Left kidney (tissue), 8 donors: ENCODE data around the gene KSR1. TPM values are rescaled to one million over a fixed set of nuclear protein-coding genes. Genes with fewer than 3 reads are reported as not detected.
A peak's percentile ranks its signal among the peaks of the same experiment; 100 is the strongest.
"Not testable (repeated sequence)": the region's sequence is repeated elsewhere in the genome, so short reads cannot be mapped to it uniquely, and the experiment has no call there.

Source experiments
- DNase-seq: peaks from one replicate; pipeline ENCODE4 v3.0.0-alpha.2; 2013
- long read RNA-seq, 8 donors: transcript quantifications; one replicate each; lab custom pipeline, GENCODE V29; 2026
- polyA plus RNA-seq: library from polyadenylated mRNA; unstranded; fragments of 120-200 nt; gene quantifications from one replicate; pipeline ENCODE4 v1.2.1, GENCODE V29; 2013; ENCODE audit not compliant: insufficient read length

The KSR1 gene
- polyA plus RNA-seq = 73.5 TPM
- long read RNA-seq, donor 1, partial matches to known transcripts = 8 of 10 reads
- long read RNA-seq, donor 1, other reads (novel, unspliced or antisense) = 0 of 10 reads
- long read RNA-seq, donor 2, partial matches to known transcripts = 0 of 1 reads
- long read RNA-seq, donor 2, other reads (novel, unspliced or antisense) = 0 of 1 reads
- long read RNA-seq, donor 3, partial matches to known transcripts = 0 of 1 reads
- long read RNA-seq, donor 3, other reads (novel, unspliced or antisense) = 0 of 1 reads
- long read RNA-seq, donor 4 = 0 reads
- long read RNA-seq, donor 5, partial matches to known transcripts = 0 of 2 reads
- long read RNA-seq, donor 5, other reads (novel, unspliced or antisense) = 0 of 2 reads
- long read RNA-seq, donor 6 = 0 reads
- long read RNA-seq, donor 7, partial matches to known transcripts = 21 of 23 reads
- long read RNA-seq, donor 7, other reads (novel, unspliced or antisense) = 0 of 23 reads
- long read RNA-seq, donor 8, partial matches to known transcripts = 0 of 1 reads
- long read RNA-seq, donor 8, other reads (novel, unspliced or antisense) = 0 of 1 reads

DNA sequence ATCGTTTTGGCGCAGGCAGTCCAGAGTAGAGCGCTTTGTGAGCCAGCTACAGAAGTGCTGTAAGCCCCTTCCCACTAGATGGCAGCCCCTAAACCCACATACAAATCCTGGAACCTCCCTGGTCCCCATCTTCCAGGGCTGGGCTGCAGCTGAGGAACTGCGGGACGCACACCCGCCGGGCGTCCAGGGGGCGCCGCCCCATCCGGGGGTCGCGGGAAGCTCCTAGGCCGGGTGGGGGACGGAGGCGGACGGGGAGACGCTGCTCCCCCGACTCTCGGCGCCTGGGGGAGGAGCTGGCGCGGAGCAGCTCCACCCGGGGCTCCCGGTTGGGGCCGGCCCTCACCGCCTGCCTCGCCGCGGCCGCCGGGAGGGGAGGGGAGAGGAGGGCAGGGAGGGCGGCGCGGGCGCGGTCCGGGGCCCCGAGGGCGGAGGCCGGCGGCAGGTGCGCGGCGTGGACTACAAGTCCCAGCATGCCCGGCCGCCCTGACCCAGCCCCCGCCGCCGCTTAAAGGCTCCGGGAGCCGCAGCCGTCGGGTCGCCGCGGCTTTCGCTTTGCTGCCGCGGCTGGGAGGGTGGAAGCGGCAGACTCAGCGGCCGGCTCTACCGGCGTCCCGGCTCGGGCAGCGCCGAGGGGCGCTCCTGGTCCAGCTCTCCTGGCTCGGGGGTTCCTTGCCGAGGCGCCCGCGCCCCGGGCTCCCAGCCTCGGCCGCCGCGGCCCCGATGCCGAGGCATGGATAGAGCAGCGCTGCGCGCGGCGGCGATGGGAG is at the start of gene KSR1:
Gene KSR1, plus strand, starts transcription at position 535 of the 767 bp plus-strand sequence. Its CDS starts 196 bp downstream, at position 731.
- peak; percentile 85 for DNase-seq

DNA sequence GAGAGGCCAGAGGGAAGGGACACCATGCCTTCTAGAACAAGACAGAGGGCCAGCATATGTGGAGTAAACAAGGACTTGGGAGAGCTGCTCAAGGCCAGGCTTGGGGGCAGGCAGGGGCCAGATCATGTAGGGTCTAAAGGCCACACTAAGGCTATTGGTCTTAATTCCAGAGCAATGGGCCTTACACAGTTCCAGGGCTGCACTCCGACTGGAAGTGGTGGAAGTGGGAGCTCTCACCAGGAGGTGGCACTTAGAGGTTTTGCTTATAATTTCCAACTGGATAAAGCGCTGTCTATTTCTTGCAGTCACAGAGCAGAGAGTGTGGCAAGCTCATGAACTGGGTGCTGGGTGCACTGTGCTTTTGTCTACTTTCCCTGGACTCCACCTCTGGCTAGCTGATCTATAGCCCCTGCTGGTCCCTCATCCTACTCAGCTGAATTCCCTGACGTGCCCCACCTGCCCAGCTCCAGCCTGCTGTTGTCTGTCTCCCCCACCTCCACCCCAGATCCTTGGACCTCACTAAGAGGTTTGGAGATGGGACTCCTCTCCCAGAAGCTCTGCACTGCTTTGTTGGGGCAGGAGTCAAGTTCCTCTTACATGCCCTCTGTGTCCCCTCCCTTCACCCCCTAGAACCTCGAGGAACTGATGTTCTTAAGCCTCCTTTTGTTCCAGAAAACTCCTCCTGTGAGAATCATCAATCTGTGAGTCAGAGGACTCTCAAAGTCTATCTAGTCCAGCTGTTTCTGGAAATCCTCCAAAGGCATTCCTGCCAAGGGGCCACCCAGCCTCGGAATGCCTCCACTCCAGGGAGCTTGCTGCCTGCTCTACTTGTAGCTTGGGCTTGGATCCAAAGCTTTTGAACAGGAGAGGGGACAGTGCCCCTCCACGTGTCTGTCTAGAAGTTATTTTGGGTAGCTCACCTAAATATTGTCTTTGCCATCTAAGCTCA is 48.1 kb upstream of the KSR1 start:
- DNase-seq = no peak

DNA sequence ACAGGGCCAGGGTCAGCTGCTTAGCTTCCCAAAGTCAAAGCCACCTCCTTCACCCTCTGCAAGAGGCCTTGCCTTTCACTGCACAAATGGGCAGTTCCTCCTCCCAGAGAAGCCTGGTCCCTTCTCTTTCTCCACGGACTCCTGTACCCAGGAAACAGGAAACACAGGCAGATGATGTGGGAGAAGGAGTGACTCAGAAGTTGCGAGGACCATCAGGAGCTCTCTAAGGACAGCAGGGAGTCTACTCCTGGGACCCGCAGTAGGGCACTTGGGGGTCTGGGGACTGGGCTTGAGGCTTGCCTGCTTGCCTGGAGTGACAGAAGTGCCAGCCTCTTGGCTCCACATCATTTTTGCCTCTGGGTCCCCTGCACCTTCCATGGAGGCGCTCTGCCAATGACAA is 47.4 kb upstream of the KSR1 start:
- DNase-seq = no peak

DNA sequence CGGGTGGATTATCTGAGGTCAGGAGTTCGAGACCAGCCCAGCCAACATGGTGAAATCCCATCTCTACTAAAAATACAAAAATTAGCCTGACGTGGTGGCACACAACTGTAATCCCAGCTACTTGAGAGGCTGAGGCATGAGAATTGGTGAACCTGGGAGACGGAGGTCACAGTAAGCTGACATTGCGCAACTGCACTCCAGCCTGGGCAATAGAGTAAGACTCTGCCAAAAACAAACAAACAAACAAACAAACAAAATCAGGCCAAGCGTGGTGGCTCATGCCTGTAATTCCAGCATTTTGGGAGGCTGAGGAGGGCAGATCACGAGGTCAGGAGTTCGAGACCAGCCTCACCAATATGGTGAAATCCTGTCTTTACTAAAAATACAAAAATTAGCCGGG is 44.1 kb upstream of the KSR1 start:
- not testable (repeated sequence) for DNase-seq

DNA sequence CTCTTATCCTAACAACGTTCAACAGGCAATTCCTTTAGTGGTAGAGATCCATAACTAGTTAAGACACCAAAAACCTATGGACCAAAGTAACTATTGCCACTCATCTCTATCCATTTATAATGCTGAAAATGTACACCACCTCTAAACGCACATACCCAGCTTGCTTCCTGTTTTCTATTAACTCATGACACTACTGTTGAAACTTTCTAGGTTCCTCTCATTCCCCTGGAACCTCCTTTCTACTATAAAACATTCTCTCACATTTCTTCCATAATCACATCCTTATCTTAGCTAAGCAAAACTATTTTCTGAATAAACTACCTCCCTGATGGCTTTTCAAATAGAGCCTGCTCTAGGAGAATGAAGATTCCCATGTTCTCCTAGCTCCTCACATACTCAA is 42.9 kb upstream of the KSR1 start:
- no peak for DNase-seq

DNA sequence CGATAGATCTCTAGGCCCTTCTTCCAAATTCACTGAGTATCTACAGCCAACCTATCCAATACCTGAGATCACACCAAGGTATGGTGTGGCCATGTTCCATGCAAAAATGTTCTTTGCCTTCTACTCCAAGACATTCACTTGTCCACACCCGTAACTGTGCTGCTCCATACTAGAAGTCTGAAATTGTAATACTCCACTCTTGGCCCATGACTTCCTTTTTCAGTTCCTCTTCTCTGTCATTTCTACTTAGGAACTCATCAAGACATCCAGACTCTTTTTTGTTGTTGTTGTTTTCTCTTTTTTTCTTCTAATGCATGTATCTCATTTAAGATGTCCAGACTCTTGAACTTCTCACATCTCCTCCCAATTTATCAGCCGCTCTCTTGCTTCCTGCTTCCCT is 42.5 kb upstream of the KSR1 start:
- no peak for DNase-seq

DNA sequence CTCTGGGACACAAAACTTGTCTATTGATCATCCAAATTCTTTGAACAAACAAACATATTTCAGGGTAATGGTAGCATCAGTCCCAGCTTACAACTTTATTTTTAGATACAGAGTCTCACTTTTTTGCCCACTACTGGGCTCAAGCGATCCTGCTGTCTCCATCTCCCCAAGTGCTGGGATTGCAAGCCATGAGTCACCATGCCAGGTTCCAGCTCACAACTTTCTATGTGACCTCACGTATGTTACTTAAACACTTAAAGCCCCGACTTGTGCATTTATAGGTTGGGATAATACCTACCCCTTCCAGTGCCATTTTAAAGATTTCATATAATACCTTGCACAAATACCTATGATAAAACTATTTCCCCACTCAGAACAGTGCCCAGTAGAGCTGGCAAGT is 42.0 kb upstream of the KSR1 start:
- no peak for DNase-seq

DNA sequence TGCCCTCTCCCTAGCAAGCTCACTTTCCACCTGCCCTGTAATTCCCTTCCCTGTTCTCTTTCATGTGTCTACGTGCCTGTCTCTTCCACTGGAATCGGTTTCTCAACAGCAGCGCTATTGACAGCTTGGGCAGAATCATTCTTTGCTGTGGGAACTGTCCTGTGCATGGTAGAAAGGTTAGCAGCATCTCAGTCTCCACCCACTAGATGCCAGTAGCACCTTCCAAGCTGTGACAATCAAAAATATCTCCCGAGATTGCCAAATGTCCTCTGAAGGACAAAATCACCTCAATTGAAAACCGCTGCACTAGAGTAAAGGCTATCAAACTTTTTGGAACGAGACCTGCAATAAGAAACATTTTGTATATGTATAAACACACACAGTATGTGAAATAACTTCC is 41.6 kb upstream of the KSR1 start:
- no peak for DNase-seq

DNA sequence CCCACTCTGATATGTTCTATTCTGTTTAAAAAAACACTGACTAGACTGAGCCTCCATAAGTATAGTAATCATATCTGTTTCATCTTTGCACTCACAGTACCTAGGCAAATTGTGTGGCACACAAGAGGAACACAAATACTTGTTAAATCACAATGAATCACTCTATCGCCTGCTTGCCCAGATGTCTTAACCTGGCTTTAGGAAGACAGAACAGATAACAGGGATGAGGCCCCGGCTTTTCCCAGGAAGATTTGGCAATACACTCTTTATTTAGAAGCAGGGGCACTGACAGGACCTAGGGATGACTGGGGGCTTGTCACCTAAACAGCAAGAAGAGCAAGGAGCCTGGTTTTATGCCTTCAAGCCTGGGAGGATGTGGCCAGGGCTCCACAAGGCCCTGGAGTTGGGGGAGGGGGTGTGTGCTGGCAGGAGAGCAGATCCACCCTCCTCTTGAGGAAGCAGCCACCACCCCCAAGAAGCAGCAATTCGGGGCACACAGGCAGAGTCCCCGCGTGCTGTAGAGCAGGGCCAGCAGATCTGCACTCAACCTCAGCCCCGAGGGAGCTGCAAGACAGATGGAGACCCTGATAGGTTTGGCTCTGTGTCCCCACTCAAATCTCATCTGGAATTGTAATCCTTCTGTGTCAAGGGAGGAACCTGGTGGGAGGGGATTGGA is 41.0 kb upstream of the KSR1 start:
- DNase-seq = no peak

DNA sequence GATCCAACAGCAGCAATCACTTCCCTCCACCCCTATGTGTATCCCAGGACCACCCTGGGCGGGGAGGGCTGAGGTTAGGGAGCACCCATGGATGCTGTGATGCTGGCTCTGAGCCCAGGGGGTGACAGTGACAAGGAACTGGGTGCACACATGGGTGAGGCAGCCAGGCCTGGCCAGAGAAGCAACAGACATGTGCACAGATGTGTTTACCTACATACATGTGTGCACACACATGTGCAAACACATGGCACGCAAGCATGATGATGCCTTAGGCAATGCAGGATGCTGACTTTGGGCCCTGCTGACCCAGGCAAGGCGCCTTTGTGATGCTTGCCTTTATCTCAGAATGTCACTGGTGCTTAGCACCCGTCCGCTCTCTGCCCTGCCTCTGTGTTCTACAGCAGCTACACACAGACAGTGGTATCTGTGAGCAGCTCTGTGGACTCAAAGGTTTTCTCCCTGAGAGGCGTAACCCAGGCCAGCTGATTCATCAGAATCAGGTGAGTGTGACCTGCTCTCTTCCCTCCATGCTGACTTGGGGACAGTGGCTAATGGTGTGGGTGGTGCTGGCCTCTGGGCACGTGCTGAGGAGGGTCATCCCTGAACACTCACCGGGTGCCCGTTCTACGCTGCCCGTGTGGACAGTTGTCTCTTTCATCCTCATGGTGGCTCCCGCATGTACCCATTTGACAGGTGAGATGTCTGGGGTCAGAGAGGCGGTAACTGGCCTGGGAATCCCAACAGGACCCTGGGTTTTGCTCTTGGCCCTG is 38.5 kb upstream of the KSR1 start:
- no peak for DNase-seq

DNA sequence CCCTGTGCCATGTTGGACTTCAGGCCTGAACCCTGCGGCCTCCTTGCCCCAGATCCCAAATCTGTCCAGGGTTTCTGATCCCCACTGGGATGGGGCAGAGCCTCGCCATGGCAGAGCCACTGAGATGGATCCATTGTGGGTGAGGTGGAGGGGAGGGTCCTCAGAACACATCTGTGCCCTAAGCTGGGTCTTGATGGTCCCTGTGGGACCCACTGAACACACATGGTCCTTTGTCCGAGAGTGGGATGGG is 38.0 kb upstream of the KSR1 start:
- no peak for DNase-seq

DNA sequence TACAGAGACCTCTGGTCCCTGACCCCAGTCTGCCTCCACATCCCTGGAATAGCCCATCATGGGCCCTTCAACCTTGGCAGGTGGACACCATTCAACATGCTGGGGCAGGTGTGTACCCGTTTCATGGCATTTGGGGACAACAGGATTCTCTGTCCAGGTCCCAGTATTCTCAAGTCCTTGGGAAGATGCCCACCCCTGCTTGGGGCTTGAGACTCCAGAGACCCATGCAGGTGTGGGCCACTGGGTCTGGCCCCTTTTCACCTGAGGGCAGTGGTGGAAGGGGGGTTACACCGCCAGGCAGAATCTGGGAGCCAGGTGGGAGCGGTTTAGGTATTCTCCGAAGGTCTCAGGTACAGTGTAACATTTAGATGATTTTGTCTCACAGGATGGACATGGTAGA is 37.1 kb upstream of the KSR1 start:
- DNase-seq = no peak

DNA sequence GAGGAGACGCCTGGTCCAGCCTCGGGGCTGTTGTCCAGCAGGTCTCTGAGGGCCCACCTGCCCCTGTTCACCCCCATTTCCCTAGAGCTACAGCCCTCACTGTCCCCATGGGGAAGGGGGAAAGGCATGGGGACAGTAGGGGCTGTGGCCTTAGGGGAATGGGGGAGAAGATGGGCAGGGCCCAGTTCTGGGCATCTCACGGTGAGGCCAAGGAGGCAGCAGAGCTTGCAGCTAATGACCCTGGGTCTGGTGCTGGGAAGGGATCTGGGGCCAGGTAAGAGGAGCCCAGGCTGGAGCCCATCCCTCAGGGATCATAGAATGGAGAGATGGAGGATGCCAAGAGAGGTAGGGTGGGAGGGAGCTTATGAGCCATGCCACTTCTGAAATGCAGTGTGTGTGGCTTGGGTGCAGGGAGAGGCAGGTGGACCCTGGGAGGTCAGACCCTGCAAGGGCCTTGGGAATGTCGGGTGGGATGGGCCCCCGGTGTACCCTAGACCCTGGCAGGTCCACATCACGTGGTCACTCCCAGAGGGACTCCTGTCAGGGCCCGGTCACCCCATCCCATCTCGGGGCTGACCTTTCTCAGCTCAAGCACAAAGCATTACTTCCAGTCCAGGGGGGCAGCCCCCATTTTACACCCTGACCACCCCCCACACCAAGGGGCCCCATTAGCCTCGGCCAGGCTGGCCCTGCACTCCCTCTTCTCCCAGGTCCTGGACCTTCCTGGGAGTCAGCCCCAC is 35.9 kb upstream of the KSR1 start:
- no peak for DNase-seq

DNA sequence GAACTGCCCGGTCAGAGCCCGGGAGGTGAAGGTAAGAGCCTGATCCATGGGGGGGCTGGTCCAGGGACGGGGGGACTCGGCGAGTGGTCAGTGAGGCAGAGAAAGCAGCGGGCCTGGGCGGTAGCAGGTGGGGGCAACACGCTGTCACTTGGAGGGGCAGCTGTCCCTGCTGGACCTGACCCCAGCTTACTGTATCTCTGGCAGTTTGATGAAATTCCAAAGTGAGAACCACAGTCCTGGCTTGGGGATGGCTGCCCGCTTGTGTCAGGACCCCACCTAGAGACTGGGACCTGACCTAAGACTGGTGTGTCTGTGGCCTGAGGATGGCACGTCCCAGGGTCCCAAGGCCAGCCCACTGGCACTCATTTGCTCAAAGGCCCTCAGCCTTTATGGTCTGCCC is 35.1 kb upstream of the KSR1 start:
- DNase-seq = no peak

DNA sequence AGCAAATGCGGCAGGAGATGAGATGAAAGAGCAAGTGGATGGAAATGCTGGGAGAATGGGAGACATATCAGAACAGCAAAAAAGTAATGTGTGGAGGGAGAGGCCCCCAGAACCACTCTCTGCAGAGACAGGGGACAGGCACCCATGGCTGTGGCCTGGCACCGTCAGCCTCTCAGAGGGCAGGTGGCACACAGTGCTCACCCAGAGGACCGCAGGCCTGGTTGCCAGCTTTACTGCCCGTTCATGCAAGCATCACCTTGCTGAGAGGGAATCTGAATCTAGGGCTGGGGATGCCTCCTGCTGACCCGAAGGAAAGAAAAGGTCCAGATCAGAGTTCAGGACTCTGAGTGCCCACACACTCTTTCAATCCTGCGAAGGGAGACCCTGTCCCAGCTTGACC is 34.6 kb upstream of the KSR1 start:
- not testable (repeated sequence) for DNase-seq

DNA sequence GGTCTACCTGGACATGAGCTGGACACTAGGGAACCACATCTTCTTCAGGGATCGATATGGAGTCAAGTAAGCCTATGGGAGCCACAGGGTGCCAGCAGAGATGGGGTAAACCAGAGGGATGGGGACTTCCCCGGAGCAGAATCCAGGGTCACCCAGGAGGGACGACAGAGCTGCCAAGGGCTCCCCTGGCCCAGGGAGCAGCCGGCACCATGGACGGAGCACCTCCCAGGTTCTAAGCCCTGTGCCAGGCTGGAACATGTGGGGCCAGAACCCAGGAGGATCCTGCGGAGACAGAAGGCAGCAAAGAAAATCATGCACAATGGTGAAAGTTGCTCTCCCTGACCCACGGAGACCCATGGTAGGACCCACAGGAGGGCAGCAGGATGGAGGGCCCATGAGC is 33.6 kb upstream of the KSR1 start:
- no peak for DNase-seq

DNA sequence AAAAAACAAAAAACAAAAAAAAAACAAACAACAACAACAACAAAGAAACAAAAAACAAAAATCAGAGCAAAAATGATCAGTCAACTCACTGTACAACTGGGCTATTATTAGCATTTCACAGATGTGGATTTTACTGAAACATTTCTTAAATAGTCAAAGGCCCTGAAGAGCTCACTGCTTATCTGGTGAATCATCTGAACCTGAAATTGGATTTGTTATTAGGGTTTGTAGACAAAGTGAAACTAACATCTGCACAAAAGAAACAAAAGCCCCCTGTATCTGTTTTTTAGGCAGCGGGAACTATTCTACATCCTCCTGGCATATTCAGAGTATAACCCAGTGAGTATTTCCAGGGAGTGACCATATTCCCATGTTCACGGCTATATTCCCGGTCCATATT is 32.6 kb upstream of the KSR1 start:
- no peak for DNase-seq

DNA sequence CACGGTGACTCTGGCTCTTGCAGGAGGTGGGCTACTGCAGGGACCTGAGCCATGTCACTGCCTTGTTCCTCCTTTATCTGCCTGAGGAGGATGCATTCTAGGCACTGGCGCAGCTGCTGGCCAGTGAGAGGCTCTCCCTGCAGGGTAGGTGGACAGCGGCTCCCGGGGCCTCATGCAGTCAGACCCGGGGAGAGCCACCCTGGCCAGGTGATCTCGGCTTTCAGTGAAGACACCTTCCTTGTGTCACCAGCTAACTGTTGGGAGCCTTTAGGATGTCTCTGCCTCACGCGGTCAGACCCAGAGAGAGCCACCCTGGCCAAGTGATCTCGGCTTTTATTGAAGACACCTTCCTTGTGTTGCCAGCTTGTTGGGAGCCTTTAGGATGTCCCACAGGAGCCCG is 31.7 kb upstream of the KSR1 start:
- DNase-seq = no peak

DNA sequence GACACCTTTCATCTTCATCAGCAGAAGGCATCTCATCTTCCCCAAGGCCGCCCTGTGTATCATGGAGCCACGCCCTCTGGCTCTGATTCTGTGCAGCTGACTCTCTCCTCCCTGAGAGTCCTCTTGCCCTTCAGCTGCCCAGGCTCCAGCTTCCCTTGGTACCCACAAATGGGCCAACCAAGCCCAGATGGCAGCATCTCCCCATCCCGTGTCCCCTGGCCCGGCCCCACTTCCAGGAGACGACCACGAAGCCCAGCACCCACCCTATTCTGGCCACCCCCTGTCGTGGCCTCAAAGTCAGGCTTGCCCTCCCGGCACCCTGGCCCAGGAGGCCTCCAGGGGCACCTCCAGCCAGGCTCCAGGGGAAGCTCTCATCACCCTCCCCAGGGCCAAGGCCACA is 31.3 kb upstream of the KSR1 start:
- DNase-seq = no peak

DNA sequence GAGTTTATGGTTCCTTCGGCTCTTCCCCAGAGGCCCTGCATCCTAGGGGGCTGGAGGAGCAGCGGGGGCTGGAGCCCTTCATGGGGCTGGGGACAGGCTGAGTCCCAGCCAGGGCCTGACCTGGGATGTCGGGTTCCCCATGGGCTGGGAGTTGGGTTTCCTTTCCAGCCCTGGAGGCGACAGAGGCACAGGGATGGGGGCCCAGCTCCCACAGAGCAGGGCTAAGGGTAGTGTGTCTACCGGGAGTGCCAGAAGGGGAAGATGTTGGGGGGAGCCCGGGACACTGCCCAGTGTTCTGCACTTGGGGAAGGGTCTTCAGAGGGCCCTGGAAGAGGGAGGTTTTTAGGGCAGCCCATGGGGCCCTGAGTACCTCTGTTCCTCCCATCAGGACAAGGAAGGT is 30.7 kb upstream of the KSR1 start:
- not testable (repeated sequence) for DNase-seq
